Endothelial cell (in vitro differentiated cells): ENCODE data around the gene IQUB. TPM values are rescaled to one million over a fixed set of nuclear protein-coding genes. Genes with fewer than 3 reads are reported as not detected.

ENCODE experiments used
- DNase-seq: peaks from one replicate; pipeline ENCODE4 v3.0.0; 2021; ENCODE audit warnings: low spot score
- H3K27ac Mint-ChIP-seq: one replicate; pipeline ENCODE4 v1.8.0; 2021; ENCODE audit warnings: mixed read lengths, inconsistent platforms; ENCODE audit not compliant: unreplicated experiment
- H3K27me3 Mint-ChIP-seq: one replicate; pipeline ENCODE4 v1.8.0; 2021; ENCODE audit warnings: mild to moderate bottlenecking, moderate library complexity, mixed read lengths, inconsistent platforms; ENCODE audit not compliant: unreplicated experiment
- H3K36me3 Mint-ChIP-seq: one replicate; pipeline ENCODE4 v1.8.0; 2021; ENCODE audit warnings: mild to moderate bottlenecking, low read depth, mixed read lengths, inconsistent platforms; ENCODE audit not compliant: unreplicated experiment
- H3K4me1 Mint-ChIP-seq: one replicate; pipeline ENCODE4 v1.8.0; 2021; ENCODE audit warnings: mild to moderate bottlenecking, mixed read lengths, inconsistent platforms; ENCODE audit not compliant: unreplicated experiment
- H3K4me3 Mint-ChIP-seq: one replicate; pipeline ENCODE4 v1.8.0; 2021; ENCODE audit warnings: mild to moderate bottlenecking, mixed read lengths, inconsistent platforms; ENCODE audit not compliant: unreplicated experiment
- H3K9me3 Mint-ChIP-seq: one replicate; pipeline ENCODE4 v1.8.0; 2021; ENCODE audit warnings: mixed read lengths, inconsistent platforms; ENCODE audit not compliant: unreplicated experiment
- total RNA-seq: library from RNA; stranded (reverse); fragmentation: NEBNext Ultra II Directional; extraction: Animal tissue kit (Norgen Biotek cat#: 25700); gene quantifications from one replicate; pipeline ENCODE4 v1.2.1, GENCODE V29; 2021; ENCODE audit not compliant: unreplicated experiment
- TF ChIP-seq, protein P1 (sequence below): fragments of 200-600 bp; sonication (generic); IDR thresholded peaks from one replicate; pipeline ENCODE4 v1.5.0; 2021; ENCODE audit warnings: antibody characterized with exemption; ENCODE audit not compliant: unreplicated experiment

IQUB gene
- total RNA-seq, 1 donor from 2014 or later: 0.49 TPM

DNA sequence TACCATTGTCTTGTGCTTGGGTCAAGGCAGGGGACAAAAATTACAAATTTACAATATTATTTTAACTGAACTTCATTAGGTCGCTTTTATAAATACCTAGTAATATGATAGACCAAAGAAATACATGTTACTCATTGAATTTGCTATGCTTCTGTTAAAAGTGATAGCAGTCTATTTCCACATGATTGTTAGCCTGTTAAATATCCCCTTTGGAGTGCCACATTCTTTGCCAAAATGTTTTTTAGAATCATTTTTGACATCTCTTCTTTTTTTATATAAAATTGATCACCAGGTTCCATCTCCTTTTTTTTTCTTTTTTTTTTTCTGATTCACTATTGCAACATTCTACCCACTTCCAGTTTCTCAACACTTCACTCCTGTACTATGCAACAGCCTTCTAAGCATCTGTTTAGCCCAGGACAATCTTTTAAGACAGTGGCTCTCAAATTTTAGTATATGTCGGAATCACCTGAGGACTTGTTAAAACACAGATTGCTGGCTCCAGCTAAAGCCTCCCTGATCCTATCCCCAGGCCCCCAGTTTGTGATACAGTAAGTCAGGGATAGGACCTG is 39.6 kb upstream of the IQUB start:
- H3K36me3 Mint-ChIP-seq: no peaks in the 10 kb centered on the region
- no peaks in the 10 kb centered on the region for H3K27me3 Mint-ChIP-seq
- H3K9me3 Mint-ChIP-seq: no peaks in the 10 kb centered on the region
- DNase-seq: no peak
- no peak overlapping the region for H3K4me3 Mint-ChIP-seq
- H3K4me1 Mint-ChIP-seq: peaks cover 5% of the 10 kb centered on the region
- no peak overlapping the region for H3K27ac Mint-ChIP-seq
- TF ChIP-seq, protein P1, sequence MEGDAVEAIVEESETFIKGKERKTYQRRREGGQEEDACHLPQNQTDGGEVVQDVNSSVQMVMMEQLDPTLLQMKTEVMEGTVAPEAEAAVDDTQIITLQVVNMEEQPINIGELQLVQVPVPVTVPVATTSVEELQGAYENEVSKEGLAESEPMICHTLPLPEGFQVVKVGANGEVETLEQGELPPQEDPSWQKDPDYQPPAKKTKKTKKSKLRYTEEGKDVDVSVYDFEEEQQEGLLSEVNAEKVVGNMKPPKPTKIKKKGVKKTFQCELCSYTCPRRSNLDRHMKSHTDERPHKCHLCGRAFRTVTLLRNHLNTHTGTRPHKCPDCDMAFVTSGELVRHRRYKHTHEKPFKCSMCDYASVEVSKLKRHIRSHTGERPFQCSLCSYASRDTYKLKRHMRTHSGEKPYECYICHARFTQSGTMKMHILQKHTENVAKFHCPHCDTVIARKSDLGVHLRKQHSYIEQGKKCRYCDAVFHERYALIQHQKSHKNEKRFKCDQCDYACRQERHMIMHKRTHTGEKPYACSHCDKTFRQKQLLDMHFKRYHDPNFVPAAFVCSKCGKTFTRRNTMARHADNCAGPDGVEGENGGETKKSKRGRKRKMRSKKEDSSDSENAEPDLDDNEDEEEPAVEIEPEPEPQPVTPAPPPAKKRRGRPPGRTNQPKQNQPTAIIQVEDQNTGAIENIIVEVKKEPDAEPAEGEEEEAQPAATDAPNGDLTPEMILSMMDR: no peak

DNA sequence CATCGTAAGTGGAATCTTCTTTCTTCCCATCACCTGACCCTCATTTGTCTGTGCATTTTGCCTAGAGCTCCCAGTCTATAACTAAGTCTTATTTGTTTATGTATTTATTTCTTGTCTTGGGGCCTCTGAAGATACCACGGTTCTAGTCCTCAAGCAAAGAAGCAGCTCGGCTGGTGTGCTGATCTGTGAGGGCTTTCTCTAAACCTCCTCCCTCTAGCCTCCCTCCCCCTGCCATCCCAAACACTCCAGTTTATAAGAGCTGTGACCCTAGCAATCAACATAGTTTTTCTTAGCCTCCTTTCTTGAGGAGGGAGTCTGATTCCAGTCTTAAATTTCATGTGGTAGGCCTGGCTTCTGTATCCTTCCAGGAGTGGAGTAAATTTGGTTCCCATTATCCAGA is 38.9 kb upstream of the IQUB start:
- Mint-ChIP-seq H3K9me3 (no peaks in the 10 kb centered on the region), H3K4me3 (no peak overlapping the region), H3K27me3 (no peaks in the 10 kb centered on the region), H3K36me3 (no peaks in the 10 kb centered on the region), H3K27ac (no peak overlapping the region), H3K4me1 (peaks cover 5% of the 10 kb centered on the region)
- TF ChIP-seq, protein P1: no peak
- DNase-seq: no peak

DNA sequence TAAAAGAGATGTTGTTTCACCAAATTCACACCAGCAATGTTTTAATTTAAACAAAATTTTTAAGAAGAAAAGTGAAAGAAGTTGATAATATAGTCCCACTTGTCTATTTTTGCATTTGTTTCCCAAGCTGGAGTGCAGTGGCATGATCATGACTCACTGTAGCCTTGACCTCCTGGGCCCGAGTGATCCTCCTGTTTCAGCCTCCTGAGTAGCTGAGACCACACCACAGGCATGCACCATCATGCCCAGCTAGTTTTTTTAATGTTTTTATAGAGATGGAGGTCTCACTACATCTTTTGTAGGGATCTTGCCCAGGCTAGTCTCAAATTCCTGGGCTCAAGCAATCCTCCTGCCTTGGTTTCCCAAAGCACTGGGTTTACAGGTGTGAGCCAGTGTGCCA is 37.3 kb upstream of the IQUB start:
- Mint-ChIP-seq H3K4me3 (no peak overlapping the region), H3K27me3 (no peaks in the 10 kb centered on the region), H3K36me3 (no peaks in the 10 kb centered on the region), H3K9me3 (no peaks in the 10 kb centered on the region), H3K4me1 (peaks cover 5% of the 10 kb centered on the region), H3K27ac (no peak overlapping the region)
- no peak for DNase-seq
- TF ChIP-seq, protein P1: no peak

DNA sequence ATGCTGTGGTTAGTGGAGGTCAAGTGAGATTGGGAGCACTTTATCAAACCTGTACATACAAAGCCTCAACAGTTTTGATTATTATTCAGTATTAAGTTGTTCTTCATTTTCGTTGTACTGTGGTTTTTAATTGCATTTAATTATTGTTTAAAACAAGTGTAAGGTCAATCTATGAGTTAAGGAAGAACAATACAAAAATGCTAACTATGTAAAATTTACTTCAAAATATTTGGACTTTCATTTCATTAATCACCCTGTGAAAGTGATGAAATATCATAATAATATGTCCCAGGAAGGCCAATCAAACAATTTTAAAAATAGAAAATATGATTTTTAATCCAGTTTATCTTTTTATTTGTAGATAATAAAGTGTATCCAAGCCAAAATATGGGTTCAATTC is 36.8 kb upstream of the IQUB start:
- DNase-seq: no peak
- H3K4me3 Mint-ChIP-seq: no peak overlapping the region
- no peaks in the 10 kb centered on the region for H3K36me3 Mint-ChIP-seq
- TF ChIP-seq, protein P1: no peak
- H3K27me3 Mint-ChIP-seq: no peaks in the 10 kb centered on the region
- H3K9me3 Mint-ChIP-seq: no peaks in the 10 kb centered on the region
- H3K4me1 Mint-ChIP-seq: peaks cover 5% of the 10 kb centered on the region
- no peak overlapping the region for H3K27ac Mint-ChIP-seq

DNA sequence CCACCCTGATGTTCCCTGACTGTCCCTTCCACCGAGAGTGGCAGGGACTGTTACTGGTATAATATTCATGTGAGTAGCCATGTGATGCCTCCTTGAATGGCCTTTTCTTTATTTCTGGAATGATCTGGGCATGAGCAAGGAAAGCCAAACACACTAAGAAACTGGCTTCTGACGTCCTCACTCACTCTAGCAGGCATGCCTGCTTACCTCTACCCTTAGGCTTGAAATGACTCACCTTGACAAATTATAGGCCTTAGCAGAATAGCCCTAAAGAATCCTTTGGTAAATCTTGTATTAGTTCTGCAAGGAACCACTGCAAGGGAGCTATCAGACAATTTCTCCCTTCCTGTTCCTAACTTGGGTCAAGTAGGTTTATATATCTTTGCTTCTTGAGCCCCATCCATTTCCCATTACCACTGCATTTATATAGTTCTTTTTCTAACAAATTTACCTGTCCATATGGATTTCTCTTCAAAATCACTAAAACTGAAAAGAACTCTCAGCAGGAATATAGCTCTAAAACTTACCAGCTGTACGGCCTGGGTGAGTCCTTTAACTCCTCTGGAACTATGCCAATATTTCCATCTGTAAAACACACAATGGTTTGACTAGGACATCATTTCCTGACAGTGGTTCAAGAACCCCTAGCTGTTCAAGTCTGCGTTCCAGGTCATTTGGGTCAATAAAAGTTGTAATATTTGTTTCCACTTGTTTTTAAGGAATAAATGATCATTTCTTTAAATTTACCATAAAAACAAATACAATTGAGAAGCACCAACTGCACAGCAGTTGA is 36.2 kb upstream of the IQUB start:
- no peak for DNase-seq
- no peaks in the 10 kb centered on the region for H3K27me3 Mint-ChIP-seq
- H3K4me3 Mint-ChIP-seq: no peak overlapping the region
- no peaks in the 10 kb centered on the region for H3K9me3 Mint-ChIP-seq
- H3K27ac Mint-ChIP-seq: no peak overlapping the region
- no peaks in the 10 kb centered on the region for H3K36me3 Mint-ChIP-seq
- TF ChIP-seq, protein P1: no peak
- peaks cover 5% of the 10 kb centered on the region for H3K4me1 Mint-ChIP-seq
